BE2C (cell line): ENCODE measurements around the gene POLDIP2. TPM values are rescaled to one million over a fixed set of nuclear protein-coding genes. Genes with fewer than 3 reads are reported as not detected.

Source experiments
- DNase-seq: peaks from one replicate; pipeline ENCODE4 v3.0.0-alpha.2; 2020
- H3K27me3 ChIP-seq: fragments of 250-450 bp; sonication (Bioruptor Pico); 2 replicates; pipeline ENCODE4 v1.5.1; 2020; ENCODE audit warnings: mild to moderate bottlenecking
- H3K36me3 ChIP-seq: fragments of 250-450 bp; sonication (Bioruptor Pico); 2 replicates; pipeline ENCODE4 v1.5.1; 2020; ENCODE audit warnings: mild to moderate bottlenecking
- H3K4me1 ChIP-seq: fragments of 250-450 bp; sonication (Bioruptor Pico); 2 replicates; pipeline ENCODE4 v1.5.1; 2020
- H3K4me3 ChIP-seq: 2 replicates; pipeline ENCODE4 v1.5.1; 2011; ENCODE audit warnings: low read depth, low read length
- H3K9me3 ChIP-seq: fragments of 250-450 bp; sonication (Bioruptor Pico); 2 replicates; pipeline ENCODE4 v1.5.1; 2020
- CTCF ChIP-seq: IDR thresholded peaks from 2 replicates; pipeline ENCODE4 v1.5.1; 2012; ENCODE audit warnings: mild to moderate bottlenecking, low read depth, low read length
- polyA plus RNA-seq: library from polyadenylated mRNA; unstranded; fragments of >200 nt; gene quantifications from one replicate; pipeline ENCODE4 v1.2.1, GENCODE V29; 2012; ENCODE audit warnings: low read depth, missing spikeins; ENCODE audit not compliant: insufficient read length, insufficient read depth

Gene POLDIP2
- polyA plus RNA-seq: 88.1 TPM

- Histone ChIP-seq H3K4me1 (no peaks in the 10 kb centered on the region), H3K4me3 (peak within 1 kb of the TSS; percentile 88), H3K27me3 (no peaks in the 10 kb centered on the region), H3K9me3 (no peaks in the 10 kb centered on the region), H3K36me3 (peaks cover 11% of the 10 kb centered on the region; the same call in 1 of the 2 replicates)
- peak; percentile 92 for DNase-seq
- no peak for TF ChIP-seq CTCF
These were observed at the start of gene POLDIP2 for GRCh38 chr17:28357061-28357900. Gene POLDIP2 (minus strand): TSS chr17:28357527. CDS start chr17:28357448, 79 bp downstream.

GRCh38 chr17:28406473-28406814 is 49.1 kb upstream of the POLDIP2 start:
- DNase-seq: no peak
- TF ChIP-seq CTCF: no peak
- Histone ChIP-seq H3K4me3 (peak overlapping the region; percentile 62), H3K9me3 (no peaks in the 10 kb centered on the region), H3K36me3 (no peaks in the 10 kb centered on the region), H3K4me1 (no peaks in the 10 kb centered on the region), H3K27me3 (no peaks in the 10 kb centered on the region)

- peak; percentile 51 for DNase-seq
- H3K36me3 ChIP-seq: no peaks in the 10 kb centered on the region
- H3K4me1 ChIP-seq: no peaks in the 10 kb centered on the region
These were observed 48.5 kb upstream of the POLDIP2 start, which contains the start of gene SLC46A1 for GRCh38 chr17:28405632-28406472. Gene SLC46A1 (minus strand): TSS chr17:28406212. CDS start chr17:28406114, 98 bp downstream.

GRCh38 chr17:28404812-28405570 is 47.7 kb upstream of the POLDIP2 start:
- no peak for DNase-seq
- Histone ChIP-seq H3K9me3 (no peaks in the 10 kb centered on the region), H3K27me3 (no peaks in the 10 kb centered on the region), H3K4me1 (no peaks in the 10 kb centered on the region), H3K36me3 (no peaks in the 10 kb centered on the region), H3K4me3 (peak overlapping the region; percentile 62)
- no peak for TF ChIP-seq CTCF

More at GRCh38 chr17:28405632-28406472, 48.5 kb upstream of the POLDIP2 start, which contains the start of gene SLC46A1:
- Histone ChIP-seq H3K9me3 (no peaks in the 10 kb centered on the region), H3K27me3 (no peaks in the 10 kb centered on the region), H3K4me3 (peak within 1 kb of the TSS; percentile 62)
- TF ChIP-seq CTCF: no peak

- no peaks in the 10 kb centered on the region for H3K36me3 ChIP-seq
- H3K9me3 ChIP-seq: no peaks in the 10 kb centered on the region
- DNase-seq: no peak
- no peak for TF ChIP-seq CTCF
- no peaks in the 10 kb centered on the region for H3K27me3 ChIP-seq
- no peaks in the 10 kb centered on the region for H3K4me1 ChIP-seq
- H3K4me3 ChIP-seq: no peak overlapping the region
These were observed 47.1 kb upstream of the POLDIP2 start for GRCh38 chr17:28404461-28404811.
